Measurements from ENCODE around the gene COL11A2. TPM values are rescaled to one million over a fixed set of nuclear protein-coding genes. Genes with fewer than 3 reads are reported as not detected.
A peak's percentile ranks its signal among the peaks of the same experiment; 100 is the strongest.

The COL11A2 gene
- polyA plus RNA-seq, 1 donor from 2014 or later: 9.8 TPM

GRCh38 chr6:33203443-33204164 is 11.3 kb upstream of the COL11A2 start:
- no peaks in the 10 kb centered on the region for H3K9me2 ChIP-seq (ENCODE audit: insufficient read depth, low read length)
- no peaks in the 10 kb centered on the region for H3K27me3 ChIP-seq (ENCODE audit: insufficient read depth, low read depth, low read length)
- peaks cover 6% of the 10 kb centered on the region for H3K36me3 ChIP-seq (ENCODE audit: insufficient read depth, low read length)
- no peaks in the 10 kb centered on the region for H3F3A ChIP-seq (ENCODE audit: insufficient read depth, low read length, poor library complexity, severe bottlenecking)
- peak overlapping the region; percentile 71 for H3K27ac ChIP-seq (ENCODE audit: low read length)
- H3K4me2 ChIP-seq (ENCODE audit: low read length): peak overlapping the region; percentile 77
- peaks cover 39% of the 10 kb centered on the region for H3K79me2 ChIP-seq (replicated peaks; ENCODE audit: insufficient read depth, low read length)
- H3K9me3 ChIP-seq (ENCODE audit: low read length): no peaks in the 10 kb centered on the region
- H3K4me3 ChIP-seq (ENCODE audit: low read length): peak overlapping the region; percentile 81
- no peak overlapping the region for H2AFZ ChIP-seq (ENCODE audit: low read depth, low read length)
- H4K20me1 ChIP-seq (ENCODE audit: insufficient read depth): no peaks in the 10 kb centered on the region
- H3K9ac ChIP-seq (ENCODE audit: low read length): peak overlapping the region; percentile 78
- TF ChIP-seq CTCF (IDR thresholded peaks at IDR 0.05; ENCODE audit: poor library complexity, severe bottlenecking) (no peak), RAD21 (conservative IDR thresholded peaks at IDR 0.05) (no peak), MXI1 (conservative IDR thresholded peaks at IDR 0.05; ENCODE audit: poor library complexity, severe bottlenecking) (no peak), TAF1 (IDR thresholded peaks at IDR 0.05; ENCODE audit: low read depth) (no peak), SMC3 (conservative IDR thresholded peaks at IDR 0.05; ENCODE audit: poor library complexity) (no peak), EP300 (conservative IDR thresholded peaks at IDR 0.05; ENCODE audit: poor library complexity, severe bottlenecking) (no peak), POLR2AphosphoS5 (IDR thresholded peaks at IDR 0.05) (no peak)

- Histone ChIP-seq H2AFZ (ENCODE audit: low read depth, low read length) (no peak overlapping the region), H3K79me2 (replicated peaks; ENCODE audit: insufficient read depth, low read length) (peaks cover 36% of the 10 kb centered on the region), H3K27me3 (ENCODE audit: insufficient read depth, low read depth, low read length) (no peaks in the 10 kb centered on the region), H3K36me3 (ENCODE audit: insufficient read depth, low read length) (peaks cover 6% of the 10 kb centered on the region), H3F3A (ENCODE audit: insufficient read depth, low read length, poor library complexity, severe bottlenecking) (no peaks in the 10 kb centered on the region), H3K9me2 (ENCODE audit: insufficient read depth, low read length) (no peaks in the 10 kb centered on the region), H3K9ac (ENCODE audit: low read length) (no peak overlapping the region), H3K9me3 (ENCODE audit: low read length) (no peaks in the 10 kb centered on the region), H4K20me1 (ENCODE audit: insufficient read depth) (no peaks in the 10 kb centered on the region), H3K4me3 (ENCODE audit: low read length) (no peak overlapping the region), H3K4me2 (ENCODE audit: low read length) (no peak overlapping the region), H3K27ac (ENCODE audit: low read length) (no peak overlapping the region)
- TF ChIP-seq EP300 (conservative IDR thresholded peaks at IDR 0.05; ENCODE audit: poor library complexity, severe bottlenecking): no peak
- no peak for TF ChIP-seq REST (IDR thresholded peaks at IDR 0.05; ENCODE audit: borderline replicate concordance)
- TF ChIP-seq RAD21 (conservative IDR thresholded peaks at IDR 0.05): no peak
- TF ChIP-seq MXI1 (conservative IDR thresholded peaks at IDR 0.05; ENCODE audit: poor library complexity, severe bottlenecking): no peak
- TF ChIP-seq TAF1 (IDR thresholded peaks at IDR 0.05; ENCODE audit: low read depth): no peak
- TF ChIP-seq POLR2AphosphoS5 (IDR thresholded peaks at IDR 0.05): no peak
- no peak for TF ChIP-seq EZH2 (IDR thresholded peaks at IDR 0.05; ENCODE audit: borderline replicate concordance, insufficient read depth, low read length, poor library complexity, severe bottlenecking)
- TF ChIP-seq CTCF (IDR thresholded peaks at IDR 0.05; ENCODE audit: poor library complexity, severe bottlenecking): no peak
- TF ChIP-seq SMC3 (conservative IDR thresholded peaks at IDR 0.05; ENCODE audit: poor library complexity): no peak
Measured at GRCh38 chr6:33202799-33203198, 10.5 kb upstream of the COL11A2 start.
